H9 (cell line): ENCODE measurements around the gene SLC2A3. TPM values are rescaled to one million over a fixed set of nuclear protein-coding genes. Genes with fewer than 3 reads are reported as not detected.
"Not testable (repeated sequence)": the region's sequence is repeated elsewhere in the genome, so short reads cannot be mapped to it uniquely, and the experiment has no call there.

Experiments used
- DNase-seq: peaks from one replicate; pipeline ENCODE4 v3.0.0-alpha.2; 2017
- H2AFZ ChIP-seq: one replicate; pipeline ENCODE4 v1.6.1; 2013; ENCODE audit warnings: mild to moderate bottlenecking, low read length, control low read depth, moderate library complexity
- H2AK5ac ChIP-seq: 2 replicates; pipeline ENCODE4 v1.6.1; 2013; ENCODE audit warnings: low read length, control low read depth, mixed read lengths; ENCODE audit not compliant: insufficient read length
- H2BK120ac ChIP-seq: one replicate; pipeline ENCODE4 v1.6.1; 2013; ENCODE audit warnings: low read depth, mild to moderate bottlenecking, low read length, control low read depth, inconsistent platforms; ENCODE audit not compliant: poor library complexity, severe bottlenecking
- H2BK12ac ChIP-seq: 2 replicates; pipeline ENCODE4 v1.6.1; 2013; ENCODE audit warnings: low read length, control low read depth, mixed read lengths, low read depth; ENCODE audit not compliant: insufficient read length
- H2BK15ac ChIP-seq: 2 replicates; pipeline ENCODE4 v1.6.1; 2013; ENCODE audit warnings: low read depth, low read length, control low read depth
- H2BK20ac ChIP-seq: one replicate; pipeline ENCODE4 v1.6.1; 2013; ENCODE audit warnings: low read depth, mild to moderate bottlenecking, low read length, control low read depth, inconsistent platforms; ENCODE audit not compliant: poor library complexity, severe bottlenecking
- H2BK5ac ChIP-seq: 2 replicates; pipeline ENCODE4 v1.6.1; 2013; ENCODE audit warnings: low read length, control low read depth, mixed read lengths; ENCODE audit not compliant: insufficient read length
- H3K14ac ChIP-seq: 2 replicates; pipeline ENCODE4 v1.6.1; 2013; ENCODE audit warnings: low read length, control low read depth; ENCODE audit not compliant: insufficient read depth
- H3K18ac ChIP-seq: 2 replicates; pipeline ENCODE4 v1.6.1; 2013; ENCODE audit warnings: low read depth, mild to moderate bottlenecking, mixed read lengths, low read length, control low read depth; ENCODE audit not compliant: insufficient read length
- H3K23ac ChIP-seq: 2 replicates; pipeline ENCODE4 v1.6.1; 2013; ENCODE audit warnings: low read length, control low read depth, mixed read lengths, low read depth; ENCODE audit not compliant: insufficient read length
- H3K23me2 ChIP-seq: 2 replicates; pipeline ENCODE4 v1.6.1; 2013; ENCODE audit warnings: low read depth, mild to moderate bottlenecking, mixed read lengths, low read length, control low read depth; ENCODE audit not compliant: insufficient read length, poor library complexity, severe bottlenecking
- H3K27ac ChIP-seq: 2 replicates; pipeline ENCODE4 v1.5.1; 2013; ENCODE audit warnings: low read length, control low read depth, mixed read lengths, low read depth; ENCODE audit not compliant: insufficient read length
- H3K27me3 ChIP-seq: 2 replicates; pipeline ENCODE4 v1.6.1; 2013; ENCODE audit warnings: low read length, control low read depth, inconsistent platforms; ENCODE audit not compliant: insufficient read depth
- H3K4ac ChIP-seq: 2 replicates; pipeline ENCODE4 v1.6.1; 2013; ENCODE audit warnings: low read depth, mild to moderate bottlenecking, control low read depth, inconsistent platforms, low read length, moderate library complexity
- H3K4me1 ChIP-seq: 2 replicates; pipeline ENCODE4 v1.6.1; 2013; ENCODE audit warnings: low read length, control low read depth, inconsistent platforms; ENCODE audit not compliant: insufficient read depth
- H3K4me2 ChIP-seq: 2 replicates; pipeline ENCODE4 v1.6.1; 2013; ENCODE audit warnings: low read length, control low read depth, mixed read lengths; ENCODE audit not compliant: insufficient read length, insufficient read depth
- H3K56ac ChIP-seq: 2 replicates; pipeline ENCODE4 v1.6.1; 2013; ENCODE audit warnings: low read depth, mild to moderate bottlenecking, mixed read lengths, low read length, control low read depth; ENCODE audit not compliant: insufficient read length
- H3K79me1 ChIP-seq: 2 replicates; pipeline ENCODE4 v1.6.1; 2013; ENCODE audit warnings: low read depth, mild to moderate bottlenecking, moderate library complexity, low read length, control low read depth, inconsistent platforms; ENCODE audit not compliant: insufficient read depth, poor library complexity, severe bottlenecking
- H3K79me2 ChIP-seq: 2 replicates; pipeline ENCODE4 v1.6.1; 2013; ENCODE audit warnings: low read length, control low read depth, inconsistent platforms; ENCODE audit not compliant: insufficient read depth
- H3K9ac ChIP-seq: 2 replicates; pipeline ENCODE4 v1.6.1; 2013; ENCODE audit warnings: low read length, control low read depth, mixed read lengths; ENCODE audit not compliant: insufficient read length; ENCODE audit errors: extremely low read depth
- H3K9me3 ChIP-seq: one replicate; pipeline ENCODE4 v1.6.1; 2013; ENCODE audit warnings: low read depth, low read length, inconsistent platforms; ENCODE audit not compliant: control insufficient read depth
- H3T11ph ChIP-seq: one replicate; pipeline ENCODE4 v1.6.1; 2013; ENCODE audit warnings: mild to moderate bottlenecking, low read length, control low read depth, inconsistent platforms
- H4K20me1 ChIP-seq: one replicate; pipeline ENCODE4 v1.6.1; 2013; ENCODE audit not compliant: control insufficient read depth, insufficient read length, insufficient read depth
- H4K5ac ChIP-seq: 2 replicates; pipeline ENCODE4 v1.6.1; 2013; ENCODE audit warnings: low read depth, mild to moderate bottlenecking, mixed read lengths, low read length, control low read depth; ENCODE audit not compliant: insufficient read length
- H4K8ac ChIP-seq: replicated peaks from 2 replicates; pipeline ENCODE4 v1.6.1; 2013; ENCODE audit warnings: low read length, control low read depth, mixed read lengths, low read depth; ENCODE audit not compliant: insufficient read length
- H4K91ac ChIP-seq: 2 replicates; pipeline ENCODE4 v1.6.1; 2013; ENCODE audit warnings: low read depth, mild to moderate bottlenecking, moderate library complexity, mixed read lengths, low read length, control low read depth; ENCODE audit not compliant: insufficient read length
- H3K27ac Mint-ChIP-seq, 3 experiments: 2 replicates in 2 of 3; 3 replicates in 1 of 3; pipeline ENCODE4 v1.8.0; 2020 to 2021; ENCODE audit warnings: mixed read lengths in 3 of 3, mild to moderate bottlenecking in 1 of 3, moderate library complexity in 1 of 3
- H3K27me3 Mint-ChIP-seq: 2 replicates; pipeline ENCODE4 v1.8.0; 2021; ENCODE audit warnings: low read depth, mild to moderate bottlenecking, moderate library complexity, mixed read lengths
- H3K36me3 Mint-ChIP-seq, 3 experiments: 2 replicates in 2 of 3; 3 replicates in 1 of 3; pipeline ENCODE4 v1.8.0; 2020 to 2021; ENCODE audit warnings: low read depth in 3 of 3, mixed read lengths in 3 of 3; ENCODE audit not compliant: insufficient read depth in 1 of 3
- H3K4me1 Mint-ChIP-seq, 2 experiments: 2 replicates each; pipeline ENCODE4 v1.8.0; 2020; ENCODE audit warnings: mixed read lengths in 2 of 2
- H3K4me3 Mint-ChIP-seq, 2 experiments: 2 replicates in 1 of 2; 3 replicates in 1 of 2; pipeline ENCODE4 v1.8.0; 2020 to 2021; ENCODE audit warnings: mild to moderate bottlenecking in 2 of 2, mixed read lengths in 2 of 2, moderate library complexity in 1 of 2
- H3K9me3 Mint-ChIP-seq, 2 experiments: 2 replicates in 1 of 2; 3 replicates in 1 of 2; pipeline ENCODE4 v1.8.0; 2020; ENCODE audit warnings: mild to moderate bottlenecking in 2 of 2, mixed read lengths in 2 of 2, moderate library complexity in 1 of 2
- CTCF ChIP-seq: fragments of 200-600 bp; sonication (generic); conservative IDR thresholded peaks from 3 replicates; pipeline ENCODE4 v1.8.0; 2021; ENCODE audit warnings: antibody characterized with exemption, mild to moderate bottlenecking
- WGBS: extraction: QIAGEN DNeasy Blood & Tissue Kit; methylation state at CpG from one replicate; pipeline ENCODE4 v1.1.7; 2013; ENCODE audit warnings: missing lambda C conversion rate, low lambda C conversion rate, mixed read lengths; ENCODE audit not compliant: insufficient read length; ENCODE audit errors: extremely low coverage; 5-methylcytosine and 5-hydroxymethylcytosine counted together
- total RNA-seq: library from RNA; stranded (reverse); gene quantifications from 2 replicates; pipeline ENCODE4 v1.2.1, GENCODE V29; 2021

The SLC2A3 gene
- total RNA-seq, 1 experiment from 2014 or later, result 569 TPM

- no peak overlapping the region for H3K56ac ChIP-seq
- peaks cover 34 to 35% of the 10 kb centered on the region in 2 experiments for H3K4me1 Mint-ChIP-seq
- H3K27ac ChIP-seq, result no peak overlapping the region
- peak overlapping the region; percentile 91 to 99 (median 96) for H3K27ac Mint-ChIP-seq
- H3K4me1 ChIP-seq, result peaks cover 3% of the 10 kb centered on the region; the same call in 1 of the 2 replicates
- H3K9ac ChIP-seq, result no peak overlapping the region
- H3K36me3 Mint-ChIP-seq, result no peaks in the 10 kb centered on the region
- no peaks in the 10 kb centered on the region for H3K23me2 ChIP-seq
- H3K9me3 ChIP-seq, result no peaks in the 10 kb centered on the region
- H2AFZ ChIP-seq, result no peak overlapping the region
- no peak for DNase-seq
- H3T11ph ChIP-seq, result no peak overlapping the region
- TF ChIP-seq CTCF, result no peak
- no peak overlapping the region for H2AK5ac ChIP-seq
- no peaks in the 10 kb centered on the region for H3K27me3 ChIP-seq
- H3K4me3 Mint-ChIP-seq, result peak overlapping the region; percentile 67 to 84; a peak in 3 of 5 replicates
- H3K9me3 Mint-ChIP-seq, result no peaks in the 10 kb centered on the region; a peak in 1 of 5 replicates
- H3K79me2 ChIP-seq, result no peaks in the 10 kb centered on the region
- no peak overlapping the region for H4K91ac ChIP-seq
- H2BK20ac ChIP-seq, result no peak overlapping the region
- no CpG with 5 or more reads among the region's 1 CpG for WGBS
- H4K20me1 ChIP-seq, result no peaks in the 10 kb centered on the region
- no peak overlapping the region for H3K23ac ChIP-seq
- H3K14ac ChIP-seq, result no peak overlapping the region
- H3K18ac ChIP-seq, result no peak overlapping the region
- no peak overlapping the region for H2BK12ac ChIP-seq
- no peak overlapping the region for H2BK15ac ChIP-seq
- H3K79me1 ChIP-seq, result no peaks in the 10 kb centered on the region
- no peak overlapping the region for H3K4ac ChIP-seq
- H2BK5ac ChIP-seq, result no peak overlapping the region
- H3K27me3 Mint-ChIP-seq, result peaks cover 5% of the 10 kb centered on the region
- H2BK120ac ChIP-seq, result no peak overlapping the region
- no peak overlapping the region for H4K5ac ChIP-seq
- no peak overlapping the region for H4K8ac ChIP-seq
- peak overlapping the region; percentile 99 for H3K4me2 ChIP-seq
These were observed 23.3 kb upstream of the SLC2A3 start for GRCh38 chr12:7959278-7959677.

GRCh38 chr12:7954877-7955276, 18.9 kb upstream of the SLC2A3 start:
- not testable (repeated sequence) for H3K27me3 ChIP-seq, H2BK15ac ChIP-seq, H2AK5ac ChIP-seq, DNase-seq, H2BK20ac ChIP-seq, H3K9me3 ChIP-seq, H2BK12ac ChIP-seq, H3K79me1 ChIP-seq, H3K4me1 ChIP-seq, H3K4me2 ChIP-seq, H3K9me3 Mint-ChIP-seq, H3K27me3 Mint-ChIP-seq, H4K91ac ChIP-seq, H3K23ac ChIP-seq, H3K4me3 Mint-ChIP-seq, H3K56ac ChIP-seq, H4K8ac ChIP-seq, H2AFZ ChIP-seq, H2BK5ac ChIP-seq, H4K5ac ChIP-seq, H3K79me2 ChIP-seq, H3K18ac ChIP-seq, H3T11ph ChIP-seq, H3K4ac ChIP-seq, H3K27ac Mint-ChIP-seq, H3K36me3 Mint-ChIP-seq, H3K23me2 ChIP-seq, H3K14ac ChIP-seq, H4K20me1 ChIP-seq, H2BK120ac ChIP-seq, H3K9ac ChIP-seq, H3K27ac ChIP-seq
- no CpG with 5 or more reads among the region's 19 CpGs for WGBS
- peaks cover 20% of the 10 kb centered on the region in 2 experiments for H3K4me1 Mint-ChIP-seq
